NCI-H1436 (cell line): Measurements from ENCODE around the gene BOD1.

Source experiments
- DNase-seq: peaks from one replicate; lab custom pipeline; 2025; lab: John Stamatoyannopoulos, UW

BOD1 gene

DNA sequence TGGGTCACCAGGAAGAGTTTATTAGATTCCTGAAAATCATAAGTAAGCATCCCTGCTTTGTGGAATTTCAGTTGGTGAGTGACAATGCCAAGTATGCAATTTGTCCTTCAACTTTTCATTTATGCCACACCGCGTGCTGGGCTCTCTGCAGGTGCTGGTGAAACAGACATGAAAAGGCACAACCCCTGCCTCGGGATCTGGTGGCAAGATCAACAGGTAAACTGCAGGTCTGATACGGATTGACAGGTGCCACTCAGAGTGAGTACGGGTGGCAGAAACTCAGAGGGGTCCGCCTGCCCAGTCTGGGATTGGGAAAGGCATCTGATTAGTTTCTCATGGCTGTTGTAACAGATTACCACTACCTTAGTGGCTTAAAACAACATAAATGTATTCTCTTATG, 40.5 kb downstream of the BOD1 start:
- no peak for DNase-seq

DNA sequence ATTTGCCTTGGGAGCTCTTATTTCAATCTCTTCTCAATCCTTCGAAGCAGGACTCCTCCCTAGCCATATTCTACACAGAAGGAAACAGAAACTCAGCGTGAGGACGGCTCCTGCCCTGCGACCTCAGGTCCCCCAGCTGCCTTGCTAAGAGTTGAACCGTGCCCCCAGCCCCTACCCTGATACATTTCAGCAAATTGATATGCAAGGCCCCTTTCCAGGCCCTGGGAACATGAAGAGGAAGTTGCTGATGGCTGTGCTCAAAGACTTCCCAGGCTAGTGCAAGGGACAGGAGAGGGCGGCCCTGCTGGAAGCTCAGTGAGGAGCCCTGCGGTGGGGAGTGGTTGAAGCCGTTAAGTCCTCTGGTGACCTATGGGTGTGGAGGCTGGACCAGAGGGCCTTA, 41.5 kb downstream of the BOD1 start:
- DNase-seq = no peak

DNA sequence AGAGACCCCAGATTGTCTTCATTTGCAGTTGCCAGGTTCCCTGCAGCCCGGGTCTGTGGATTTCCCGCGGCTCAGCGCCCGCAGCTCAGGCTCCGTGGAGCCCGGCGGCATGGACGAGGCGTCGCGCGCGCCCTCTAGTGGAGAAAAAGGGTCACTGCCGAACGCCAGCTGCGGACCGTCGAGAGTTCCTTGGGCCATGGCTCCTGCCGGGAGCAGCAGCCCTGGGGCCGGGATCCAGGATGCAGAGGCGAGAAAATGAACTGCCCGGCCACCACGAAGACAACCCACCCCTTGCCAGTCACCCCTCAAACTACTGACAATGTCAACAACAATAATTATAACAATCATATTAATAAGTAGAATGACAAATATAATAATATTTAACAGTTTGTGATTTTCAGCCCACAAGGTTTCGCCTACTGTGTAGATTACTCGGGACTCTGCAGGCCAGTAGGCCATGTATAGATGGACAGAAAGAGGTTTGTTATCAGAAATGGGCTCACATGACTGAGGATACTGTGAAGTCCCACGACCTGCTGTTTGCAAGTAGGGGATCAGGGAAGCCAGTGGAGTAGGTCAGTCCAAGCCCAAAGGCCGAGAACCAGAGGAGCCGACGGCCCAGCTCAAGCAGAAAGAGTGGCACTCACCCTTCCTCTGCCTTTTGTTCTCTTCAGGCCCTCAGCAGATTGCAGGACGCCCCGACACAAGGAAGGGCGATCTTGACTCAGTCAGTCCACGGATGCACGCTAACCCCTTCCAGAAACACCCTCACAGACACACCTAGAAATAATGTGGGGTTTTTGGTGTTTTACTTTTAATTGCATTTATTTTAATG, 43.1 kb downstream of the BOD1 start:
- peak; percentile 1 for DNase-seq

DNA sequence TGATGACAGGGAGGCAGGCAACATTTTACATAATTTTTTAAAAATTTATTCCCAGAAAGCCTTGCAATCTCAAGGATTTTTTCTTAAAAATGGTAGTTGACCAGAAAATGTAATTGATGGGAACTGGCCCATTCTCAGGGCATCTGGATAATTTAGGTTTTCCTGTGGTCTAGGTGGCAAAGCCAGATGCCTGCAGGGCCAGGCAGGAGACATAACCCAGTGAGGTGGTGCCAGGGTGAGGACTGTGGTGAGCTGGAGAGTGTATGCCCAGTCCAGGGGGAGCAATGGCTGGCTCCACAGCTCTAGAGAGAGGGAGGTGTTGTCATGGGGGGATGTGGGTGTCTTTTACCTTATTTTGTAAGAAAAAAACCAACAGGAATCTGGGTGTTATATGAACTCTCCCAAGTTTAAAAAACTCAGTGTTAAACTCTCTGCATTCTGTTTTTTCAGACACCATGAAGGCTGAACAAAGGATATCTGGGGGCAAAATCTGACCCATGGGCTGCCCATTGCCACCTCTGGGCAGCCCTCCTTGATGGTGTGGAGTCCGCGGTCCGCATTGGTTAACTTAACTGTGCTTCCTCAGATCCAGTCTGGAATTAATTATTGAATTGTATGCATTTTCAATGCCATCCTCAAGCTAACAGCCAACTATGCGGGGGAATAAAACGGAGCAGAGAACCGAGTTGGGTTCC, 43.9 kb downstream of the BOD1 start:
- DNase-seq = no peak

DNA sequence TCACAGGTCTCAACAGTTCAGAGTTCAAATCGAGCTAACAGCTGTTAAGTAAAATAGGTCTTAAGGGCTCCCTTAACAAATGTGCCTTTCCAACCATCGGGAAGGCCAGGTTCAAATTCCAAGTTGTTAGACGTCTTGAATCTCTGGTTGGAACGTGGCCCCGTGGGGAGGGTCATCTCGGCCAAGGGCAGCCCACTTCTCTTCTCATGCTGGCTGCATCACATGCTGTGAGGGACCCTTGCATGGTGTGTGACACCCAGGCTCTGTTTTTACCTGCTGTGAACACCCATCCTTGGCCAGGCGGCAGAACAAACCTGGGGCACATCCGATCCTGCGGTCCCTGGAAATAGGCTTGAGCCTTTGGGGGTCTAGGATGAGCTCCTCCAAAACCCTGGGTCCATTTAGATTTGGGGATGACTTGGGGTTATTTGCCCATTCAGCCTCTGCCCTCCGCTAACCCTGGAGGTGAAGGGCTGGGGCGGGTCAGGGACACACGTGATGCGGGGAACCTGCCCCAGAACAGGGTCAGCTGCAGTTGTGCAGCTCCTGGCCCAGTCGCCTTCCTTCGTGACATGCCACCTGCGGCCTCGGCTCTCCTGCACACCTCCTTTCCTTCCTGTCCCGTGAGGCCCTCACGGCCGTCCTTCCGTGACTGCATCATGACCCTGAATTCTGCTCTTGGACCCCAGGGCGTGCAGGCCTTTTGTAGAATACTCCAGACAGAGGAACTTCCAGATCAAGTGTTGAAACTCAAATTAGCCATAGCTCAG, 45.9 kb downstream of the BOD1 start:
- no peak for DNase-seq

DNA sequence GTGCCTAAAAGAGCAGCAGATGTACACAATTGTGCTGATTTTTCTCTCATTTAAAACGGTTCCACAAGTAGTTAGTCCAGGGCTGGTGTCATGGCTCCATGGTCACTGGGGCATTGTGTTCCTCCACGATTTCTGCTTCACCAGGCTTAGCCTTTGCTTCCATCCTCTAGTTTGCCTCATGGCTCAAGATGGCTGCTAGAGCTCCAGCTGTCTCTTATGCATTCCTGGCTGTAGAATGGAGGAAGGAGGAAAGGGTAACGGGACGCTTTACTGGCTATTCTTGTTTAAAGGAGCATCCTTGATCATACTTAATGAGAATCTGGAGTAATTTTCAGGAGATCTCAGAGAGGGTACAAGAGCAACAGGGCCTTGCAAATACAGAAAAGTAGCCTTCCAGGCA, 47.7 kb downstream of the BOD1 start:
- DNase-seq = no peak

DNA sequence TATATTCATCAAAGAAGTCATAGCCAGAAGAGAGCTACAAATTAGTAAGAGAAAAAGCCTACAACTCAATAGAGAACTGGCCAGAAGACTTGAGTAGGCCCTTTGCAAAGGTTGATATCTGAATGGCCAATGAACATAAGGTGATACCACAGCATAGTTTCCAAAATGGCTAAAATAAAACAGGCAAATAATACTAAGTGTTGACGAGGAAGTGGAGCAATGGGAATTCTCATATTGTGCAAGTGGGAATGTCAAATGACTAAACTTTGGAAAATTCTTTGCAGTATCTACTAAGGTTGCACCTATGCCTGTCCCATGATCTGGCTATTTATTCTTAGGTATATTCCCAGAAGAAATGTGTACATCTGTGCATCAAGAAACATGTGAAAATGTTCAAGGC, 48.3 kb downstream of the BOD1 start:
- no peak for DNase-seq

DNA sequence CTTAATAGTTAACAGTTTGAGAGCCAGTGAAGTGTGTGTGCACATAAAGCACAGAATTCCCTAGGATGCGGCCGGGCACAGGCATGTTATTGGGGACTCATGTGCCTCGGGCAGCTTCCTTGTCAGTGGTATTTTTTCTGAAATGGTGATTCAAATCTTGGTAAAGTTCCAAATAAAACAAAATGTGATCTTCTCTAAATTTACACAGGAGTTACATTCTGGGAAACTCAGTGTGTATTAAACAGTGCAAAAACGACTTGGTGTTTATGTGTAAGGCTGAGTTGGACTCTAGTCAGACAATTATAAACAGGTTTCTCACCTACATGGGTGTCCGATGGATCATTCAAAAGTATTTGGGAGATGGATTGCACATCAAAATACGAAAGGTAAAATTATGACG, 48.9 kb downstream of the BOD1 start:
- no peak for DNase-seq

DNA sequence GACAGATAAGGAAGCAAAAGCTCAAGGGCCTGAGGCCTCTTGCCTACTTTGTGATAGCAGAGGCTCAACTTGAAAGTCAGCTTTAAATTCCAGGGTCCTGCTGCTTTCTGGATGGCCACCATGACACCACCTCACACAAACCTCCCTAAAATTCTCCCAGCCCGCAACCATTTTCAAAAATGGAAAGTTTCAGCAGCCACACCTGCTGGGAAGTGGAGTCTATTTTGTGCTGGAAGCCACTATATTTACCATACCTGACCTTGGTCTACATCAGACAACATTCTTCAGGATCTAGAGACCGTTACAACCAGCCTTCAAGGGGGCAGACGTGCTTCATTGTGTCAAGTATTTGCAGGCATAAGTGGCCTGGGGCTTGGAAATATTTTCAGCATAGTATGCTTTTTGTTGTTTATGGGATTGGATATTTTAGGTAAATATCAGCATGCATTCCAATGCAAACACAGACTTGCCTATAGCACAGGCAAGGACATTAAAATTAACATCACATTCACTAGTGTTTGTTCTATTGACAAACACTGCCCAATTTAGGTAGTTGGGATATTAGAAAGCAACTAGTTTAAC, 50.9 kb downstream of the BOD1 start:
- DNase-seq = no peak

DNA sequence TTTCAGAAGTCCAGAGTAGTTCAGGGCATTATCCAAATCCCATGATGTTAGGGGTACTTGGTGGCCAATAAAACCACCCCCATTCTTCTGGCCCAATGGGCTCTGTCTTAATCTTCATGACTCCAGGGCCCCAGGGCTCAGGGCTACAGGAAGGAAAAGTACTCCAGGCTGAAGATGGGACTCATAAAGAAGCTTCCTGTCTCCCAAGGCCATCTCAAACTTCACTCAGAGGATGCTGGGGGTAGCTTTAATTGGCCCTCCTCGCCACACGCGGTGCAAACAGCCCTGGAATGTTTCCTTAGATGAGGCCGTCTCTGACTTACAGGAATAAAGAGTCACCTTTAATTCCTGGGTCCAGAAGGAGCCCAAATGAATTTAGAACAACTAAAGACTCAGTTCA, 52.3 kb downstream of the BOD1 start:
- DNase-seq = no peak

DNA sequence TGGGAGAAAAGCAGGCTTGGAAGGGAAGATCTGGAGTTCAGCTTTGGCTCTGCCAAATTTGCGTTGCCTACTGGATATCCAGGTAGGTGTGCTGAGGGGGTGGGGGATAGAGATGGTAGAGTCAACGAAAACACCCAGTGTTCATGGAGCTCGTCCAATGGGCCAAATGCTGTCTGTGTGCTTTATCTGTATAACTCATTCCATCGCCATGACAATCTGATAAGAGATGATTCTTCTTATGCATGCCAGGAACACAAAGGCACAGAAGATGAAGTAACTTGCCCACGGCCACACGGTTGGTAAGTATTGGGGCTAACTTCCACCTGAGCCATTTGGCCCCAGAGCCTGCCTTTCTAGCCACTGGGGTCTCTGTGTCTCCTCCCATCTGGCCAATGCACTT, 53.2 kb downstream of the BOD1 start:
- DNase-seq = no peak

DNA sequence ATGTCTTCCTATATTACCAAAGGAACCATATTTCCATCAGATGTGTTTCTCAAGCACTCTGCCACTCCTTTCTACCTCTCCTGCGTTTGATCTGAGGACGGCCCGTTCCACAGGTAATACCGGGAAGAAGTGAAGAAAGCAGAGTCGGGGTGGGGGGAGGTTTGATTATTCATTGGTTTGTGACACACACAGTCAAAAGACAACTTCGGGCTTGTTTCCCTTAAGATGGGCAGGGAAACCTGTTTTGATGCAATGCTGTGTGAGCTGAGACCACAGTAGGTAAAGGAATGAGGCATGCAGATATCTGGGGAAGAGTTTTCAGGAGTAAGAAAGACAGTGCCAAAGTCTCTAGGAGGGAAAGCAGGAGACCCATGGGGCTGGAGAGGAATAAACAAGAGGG, 54.0 kb downstream of the BOD1 start:
- no peak for DNase-seq
